Stimulated activated naive B cell treated with anti-CD40 and anti-IgM and Interleukin-4, amounts not matched to agents 10 μg/mL and 1 μg/mL and 100 μg/mL, for 72 hours (primary cell): Measurements from ENCODE around the gene ZNF419.
A peak's percentile ranks its signal among the peaks of the same experiment; 100 is the strongest.
"Not testable (repeated sequence)": the region's sequence is repeated elsewhere in the genome, so short reads cannot be mapped to it uniquely, and the experiment has no call there.

Experiments
- ATAC-seq, 2 donors: fragments of 150-1000 bp; cut with Tn5 transposase; replicated peaks; 2 replicates each; pipeline ENCODE4 v1.10.0; 2021; ENCODE audit warnings: moderate library complexity in 1 of 2
- DNase-seq: peaks from one replicate; pipeline ENCODE4 v3.0.0; 2021
- H3K27ac Mint-ChIP-seq: one replicate; pipeline ENCODE4 v1.8.0; 2022; ENCODE audit warnings: mild to moderate bottlenecking, mixed read lengths
- H3K27me3 Mint-ChIP-seq, 2 donors: one replicate each; pipeline ENCODE4 v1.8.0; 2022; ENCODE audit warnings: mixed read lengths in 2 of 2
- H3K36me3 Mint-ChIP-seq, 2 donors: one replicate each; pipeline ENCODE4 v1.8.0; 2022; ENCODE audit warnings: mixed read lengths in 2 of 2, mild to moderate bottlenecking in 1 of 2
- H3K4me1 Mint-ChIP-seq, 2 donors: one replicate each; pipeline ENCODE4 v1.8.0; 2022; ENCODE audit warnings: mixed read lengths in 2 of 2, mild to moderate bottlenecking in 1 of 2
- H3K4me3 Mint-ChIP-seq, 2 donors: one replicate each; pipeline ENCODE4 v1.8.0; 2022; ENCODE audit warnings: mild to moderate bottlenecking in 2 of 2, mixed read lengths in 2 of 2, moderate library complexity in 1 of 2
- H3K9me3 Mint-ChIP-seq, 2 donors: one replicate each; pipeline ENCODE4 v1.8.0; 2022; ENCODE audit warnings: mixed read lengths in 2 of 2, mild to moderate bottlenecking in 1 of 2

The ZNF419 gene

DNA sequence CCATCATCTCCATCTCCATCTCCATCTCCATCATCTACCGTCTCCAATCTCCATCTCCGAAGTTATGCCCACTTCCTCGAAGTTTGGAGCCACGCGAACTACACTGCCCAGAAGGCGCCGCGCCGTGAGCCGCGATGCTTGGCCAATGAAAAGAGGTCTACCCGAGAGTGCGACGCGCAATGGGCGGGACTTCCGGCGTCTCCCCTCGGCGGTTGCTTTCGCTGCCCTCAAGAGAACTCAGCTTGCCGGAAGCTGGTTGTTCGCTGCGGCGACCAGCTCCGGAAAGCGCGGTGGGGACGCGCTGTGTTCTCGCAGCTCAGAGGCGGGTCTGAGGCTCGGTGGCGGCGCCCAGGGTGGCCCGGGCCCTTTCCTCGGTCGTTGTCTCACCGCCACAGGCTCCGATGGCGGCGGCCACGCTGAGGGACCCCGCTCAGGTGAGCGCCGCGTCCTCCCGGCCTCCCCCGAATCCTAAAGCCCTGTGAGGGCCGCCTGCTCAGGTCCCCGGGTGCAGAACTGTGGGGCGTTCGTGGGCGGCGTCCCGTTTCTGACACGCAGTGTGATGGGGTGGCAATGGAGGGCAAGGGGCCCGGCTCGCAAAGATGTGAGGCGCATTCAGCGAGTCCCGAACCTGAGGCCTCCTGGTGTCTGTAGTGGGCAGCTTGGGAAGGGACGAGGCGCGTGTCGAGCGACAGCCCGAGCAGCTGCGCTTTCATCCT is 12.3 kb downstream of the ZNF419 start, which contains the start of gene ZNF773:
ZNF773 (plus strand) TSS at position 259 of the 716 bp plus-strand sequence; CDS start at position 402, 143 bp downstream.
- peaks cover 38 to 53% of the 10 kb centered on the region in 2 donors for H3K36me3 Mint-ChIP-seq

GRCh38 chr19:57500400-57500799 is 12.8 kb downstream of the ZNF419 start:
- peak in 1 of 2 donors; percentile 18 for ATAC-seq
- Mint-ChIP-seq H3K9me3 (peaks cover 16 to 19% of the 10 kb centered on the region in 2 donors), H3K4me1 (peaks cover 22 to 38% of the 10 kb centered on the region in 2 donors), H3K27ac (peak overlapping the region; percentile 81), H3K4me3 (peak overlapping the region; percentile 69 to 81), H3K36me3 (peaks cover 39 to 52% of the 10 kb centered on the region in 2 donors)
- H3K27me3 Mint-ChIP-seq, DNase-seq: not testable (repeated sequence)

More for the DNA sequence above, 12.3 kb downstream of the ZNF419 start, which contains the start of gene ZNF773:
- Mint-ChIP-seq H3K4me3 (peak within 1 kb of the TSS; percentile 69 to 81), H3K9me3 (peaks cover 16 to 19% of the 10 kb centered on the region in 2 donors), H3K4me1 (peaks cover 22 to 38% of the 10 kb centered on the region in 2 donors), H3K27ac (peak within 1 kb of the TSS; percentile 81)
- peak; percentile 93 for DNase-seq
- peak; percentile 99 for ATAC-seq
- not testable (repeated sequence) for H3K27me3 Mint-ChIP-seq

GRCh38 chr19:57506163-57506562 is 18.6 kb downstream of the ZNF419 start:
- Mint-ChIP-seq H3K27me3 (no peaks in the 10 kb centered on the region), H3K36me3 (peaks cover 73 to 84% of the 10 kb centered on the region in 2 donors), H3K4me3 (no peak overlapping the region), H3K27ac (no peak overlapping the region), H3K9me3 (peaks cover 20 to 22% of the 10 kb centered on the region in 2 donors), H3K4me1 (peaks cover 10 to 22% of the 10 kb centered on the region in 2 donors)
- DNase-seq (no peak), ATAC-seq (no peak)

- Mint-ChIP-seq H3K4me1 (no peaks in the 10 kb centered on the region), H3K9me3 (peaks cover 29 to 42% of the 10 kb centered on the region in 2 donors), H3K4me3 (no peak overlapping the region), H3K27ac (no peak overlapping the region), H3K27me3 (no peaks in the 10 kb centered on the region), H3K36me3 (peaks cover 77 to 88% of the 10 kb centered on the region in 2 donors)
- DNase-seq, result no peak
- no peak for ATAC-seq
Measured at GRCh38 chr19:57511484-57511883, 23.9 kb downstream of the ZNF419 start.

DNA sequence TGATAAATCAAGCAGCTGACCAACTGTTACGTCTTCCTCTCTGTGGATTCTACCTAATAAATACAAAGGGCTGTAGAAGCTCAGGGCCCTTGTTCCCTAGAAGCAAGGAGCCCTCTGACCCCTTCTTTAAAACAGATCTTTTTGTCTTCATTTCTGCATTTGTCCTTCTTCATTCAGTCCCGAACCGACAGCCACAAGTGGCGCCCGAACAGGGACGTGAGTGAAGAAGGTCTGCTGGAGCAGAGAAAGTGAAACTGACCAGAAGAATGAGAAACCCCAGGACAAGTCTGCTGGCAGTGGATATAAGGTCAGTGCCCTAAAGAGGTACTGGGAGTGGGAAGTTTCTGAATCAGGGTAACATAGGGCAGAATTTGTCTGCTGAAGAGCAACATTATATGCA is 25.3 kb downstream of the ZNF419 start:
- peaks cover 76 to 83% of the 10 kb centered on the region in 2 donors for H3K36me3 Mint-ChIP-seq
- H3K4me3 Mint-ChIP-seq, result no peak overlapping the region
- no peaks in the 10 kb centered on the region for H3K27me3 Mint-ChIP-seq
- H3K27ac Mint-ChIP-seq, result no peak overlapping the region
- no peaks in the 10 kb centered on the region for H3K4me1 Mint-ChIP-seq
- no peak for ATAC-seq
- DNase-seq, result no peak
- H3K9me3 Mint-ChIP-seq, result peaks cover 29 to 42% of the 10 kb centered on the region in 2 donors

GRCh38 chr19:57515255-57515654 is 27.7 kb downstream of the ZNF419 start:
- H3K36me3 Mint-ChIP-seq, result peaks cover 64 to 68% of the 10 kb centered on the region in 2 donors
- ATAC-seq (no peak), DNase-seq (no peak)
- H3K9me3 Mint-ChIP-seq, result peaks cover 29 to 43% of the 10 kb centered on the region in 2 donors
- H3K4me1 Mint-ChIP-seq, result no peaks in the 10 kb centered on the region
- no peaks in the 10 kb centered on the region for H3K27me3 Mint-ChIP-seq
- no peak overlapping the region for H3K27ac Mint-ChIP-seq
- no peak overlapping the region for H3K4me3 Mint-ChIP-seq

DNA sequence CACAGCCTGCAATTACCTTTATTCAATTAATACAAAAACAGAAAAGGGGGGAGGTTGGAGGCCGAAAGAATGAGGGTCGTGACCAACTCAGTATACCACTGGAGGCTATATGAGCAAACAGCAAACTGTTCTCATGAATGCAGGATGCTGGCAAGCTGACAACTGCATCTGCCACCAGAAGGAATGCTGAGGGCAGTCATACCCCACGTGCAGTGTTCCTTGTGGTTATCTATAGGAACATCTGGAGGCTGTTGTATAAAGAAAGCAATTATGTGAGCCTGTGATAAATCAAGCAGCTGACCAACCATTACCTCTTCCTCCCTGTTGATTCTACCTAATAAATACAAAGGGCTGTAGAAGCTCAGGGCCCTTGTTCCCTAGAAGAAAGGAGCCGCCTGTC is 30.5 kb downstream of the ZNF419 start:
- H3K27ac Mint-ChIP-seq, H3K4me1 Mint-ChIP-seq, DNase-seq, H3K27me3 Mint-ChIP-seq, H3K4me3 Mint-ChIP-seq, ATAC-seq: not testable (repeated sequence)
- peaks cover 20 to 32% of the 10 kb centered on the region in 2 donors for H3K9me3 Mint-ChIP-seq
- H3K36me3 Mint-ChIP-seq, result peaks cover 52 to 54% of the 10 kb centered on the region in 2 donors

GRCh38 chr19:57527136-57527881 is 39.8 kb downstream of the ZNF419 start, which contains the start of gene ZNF549:
TSS of gene ZNF549 (plus strand) at chr19:57527356. CDS start at chr19:57527574, 218 bp downstream.
- H3K4me1 Mint-ChIP-seq, result peaks cover 14% of the 10 kb centered on the region in 2 donors
- peak within 1 kb of the TSS; percentile 93 to 96 for H3K4me3 Mint-ChIP-seq
- no peaks in the 10 kb centered on the region for H3K27me3 Mint-ChIP-seq
- H3K9me3 Mint-ChIP-seq, result peaks cover under 1 to 3% of the 10 kb centered on the region in 2 donors
- peak; percentile 100 for ATAC-seq
- DNase-seq, result peak; percentile 87
- H3K27ac Mint-ChIP-seq, result peak within 1 kb of the TSS; percentile 94
- H3K36me3 Mint-ChIP-seq, result peaks cover 21 to 25% of the 10 kb centered on the region in 2 donors

GRCh38 chr19:57537953-57538547 is 50.5 kb downstream of the ZNF419 start:
- no peak for ATAC-seq
- Mint-ChIP-seq H3K9me3 (peaks cover 54 to 60% of the 10 kb centered on the region in 2 donors), H3K27me3 (no peaks in the 10 kb centered on the region), H3K27ac (peak overlapping the region; percentile 17), H3K4me1 (peaks cover 0 to 6% of the 10 kb centered on the region in 2 donors), H3K36me3 (peaks cover 96 to 97% of the 10 kb centered on the region in 2 donors), H3K4me3 (no peak overlapping the region)
- DNase-seq, result no peak
